Endothelial cell of umbilical vein (primary cell): ENCODE measurements around the gene ACTG2. TPM values are rescaled to one million over a fixed set of nuclear protein-coding genes. Genes with fewer than 3 reads are reported as not detected.

Source experiments
- BruUV-seq: library from RNA; stranded (reverse); fragments of 400-500 nt; replicated peaks from 2 replicates; lab custom pipeline; 2021; lab: Mats Ljungman, UMichigan
- CTCF ChIA-PET: fragments of 300-600, 350-600 bp; sonication (Branson Sonifier 250); formaldehyde crosslinking; loops from one replicate; lab custom pipeline; 2021; ENCODE audit warnings: antibody characterized with exemption, inconsistent platforms; lab: Charles Lee
- POLR2A ChIA-PET: fragments of 300-600, 350-600 bp; sonication (Branson Sonifier 250); formaldehyde crosslinking; loops from one replicate; lab custom pipeline; 2021; ENCODE audit warnings: antibody characterized with exemption, inconsistent platforms; lab: Charles Lee
- DNase-seq: peaks from one replicate; pipeline ENCODE4 v3.0.0-alpha.2; 2011; ENCODE audit warnings: low read depth, low spot score
- FAIRE-seq: peaks from 2 replicates; lab custom pipeline; 2011; peaks lifted over from hg19 to GRCh38; lab: Jason Lieb, UNC
- H2AFZ ChIP-seq: 2 replicates; pipeline ENCODE4 v1.6.0; 2012; ENCODE audit warnings: low read depth, low read length, control low read depth, inconsistent platforms
- H3K27ac ChIP-seq: 2 replicates; pipeline ENCODE4 v1.5.1; 2011; ENCODE audit warnings: low read depth, mild to moderate bottlenecking, control low read depth, low read length, moderate library complexity; ENCODE audit not compliant: insufficient read depth
- H3K27me3 ChIP-seq, 2 experiments: 2 replicates each; pipeline versions ENCODE4 v1.6.0 to v1.6.1; 2011; ENCODE audit warnings: low read length in 2 of 2, mixed read lengths in 1 of 2; ENCODE audit not compliant: control insufficient read depth in 2 of 2, insufficient read depth in 2 of 2
- H3K36me3 ChIP-seq, 2 experiments: 2 replicates in 1 of 2; 3 replicates in 1 of 2; pipeline ENCODE4 v1.5.1; 2011; ENCODE audit warnings: low read length in 2 of 2, mild to moderate bottlenecking in 1 of 2, moderate library complexity in 1 of 2; ENCODE audit not compliant: control insufficient read depth in 2 of 2, insufficient read depth in 2 of 2; ENCODE audit errors: extremely low read depth in 1 of 2
- H3K4me1 ChIP-seq: 3 replicates; pipeline ENCODE4 v1.5.1; 2011; ENCODE audit warnings: mild to moderate bottlenecking, low read length; ENCODE audit not compliant: control insufficient read depth, insufficient read depth; ENCODE audit errors: extremely low read depth
- H3K4me2 ChIP-seq: 2 replicates; pipeline ENCODE4 v1.6.1; 2011; ENCODE audit warnings: low read length, control low read depth, mixed read lengths; ENCODE audit not compliant: insufficient read depth
- H3K4me3 ChIP-seq, 3 experiments: fragments of 200-600 bp in 1 of 3; sonication (generic), shearing (Covaris generic) in 1 of 3; replicated peaks in 1 of 3; 2 replicates each; pipeline ENCODE4 v1.5.1; 2011 to 2016; ENCODE audit warnings: control low read depth in 3 of 3, low read length in 3 of 3, mild to moderate bottlenecking in 2 of 3, inconsistent platforms in 1 of 3, low read depth in 1 of 3, moderate library complexity in 1 of 3; ENCODE audit not compliant: insufficient read depth in 1 of 3
- H3K79me2 ChIP-seq: 2 replicates; pipeline ENCODE4 v1.6.0; 2012; ENCODE audit warnings: low read length, inconsistent platforms; ENCODE audit not compliant: control insufficient read depth, insufficient read depth
- H3K9ac ChIP-seq: replicated peaks from 2 replicates; pipeline ENCODE3; 2011; ENCODE audit warnings: low read length, control low read depth; ENCODE audit not compliant: insufficient read depth; ENCODE audit errors: extremely low read depth
- H3K9me1 ChIP-seq: replicated peaks from 3 replicates; pipeline ENCODE4 v1.6.0; 2011; ENCODE audit warnings: mild to moderate bottlenecking, low read length; ENCODE audit not compliant: control insufficient read depth, insufficient read depth; ENCODE audit errors: extremely low read depth
- H3K9me3 ChIP-seq: replicated peaks from 2 replicates; pipeline ENCODE4 v1.5.1; 2012; ENCODE audit warnings: low read length, inconsistent platforms; ENCODE audit not compliant: control insufficient read depth, insufficient read depth
- H4K20me1 ChIP-seq: replicated peaks from 2 replicates; pipeline ENCODE3; 2011; ENCODE audit warnings: mild to moderate bottlenecking, low read length; ENCODE audit not compliant: control insufficient read depth, insufficient read depth; ENCODE audit errors: extremely low read depth
- CTCF ChIP-seq, 2 donors: IDR thresholded peaks; 1 replicate in 1 of 2; 2 replicates in 1 of 2; pipeline ENCODE4 v1.5.1; 2011; ENCODE audit warnings: low read length in 2 of 2, mild to moderate bottlenecking in 2 of 2, moderate library complexity in 2 of 2, control low read depth in 1 of 2, inconsistent platforms in 1 of 2, low read depth in 1 of 2; ENCODE audit not compliant: insufficient read depth in 1 of 2; ENCODE audit errors: extremely low read depth in 1 of 2
- EZH2 ChIP-seq: IDR thresholded peaks from 2 replicates; pipeline ENCODE4 v1.6.1; 2012; ENCODE audit warnings: borderline replicate concordance, low read depth, mild to moderate bottlenecking, moderate library complexity, low read length, inconsistent platforms; ENCODE audit not compliant: severe bottlenecking
- FOS ChIP-seq: IDR thresholded peaks from 2 replicates; pipeline ENCODE4 v1.6.1; 2011; ENCODE audit warnings: mild to moderate bottlenecking, low read length, moderate library complexity, borderline replicate concordance; ENCODE audit not compliant: insufficient read depth
- GATA2 ChIP-seq: IDR thresholded peaks from 2 replicates; pipeline ENCODE4 v1.7.0; 2011; ENCODE audit warnings: low read depth, mild to moderate bottlenecking, moderate library complexity, mixed read lengths, low read length; ENCODE audit not compliant: insufficient read length, insufficient read depth
- JUN ChIP-seq: IDR thresholded peaks from 2 replicates; pipeline ENCODE4 v1.6.1; 2011; ENCODE audit warnings: borderline replicate concordance, low read depth; ENCODE audit not compliant: insufficient read length, insufficient read depth
- MYC ChIP-seq: IDR thresholded peaks from one replicate; pipeline ENCODE4 v1.6.1; 2011; ENCODE audit warnings: mild to moderate bottlenecking, low read depth, low read length
- POLR2A ChIP-seq: IDR thresholded peaks from 2 replicates; pipeline ENCODE4 v1.6.1; 2012; ENCODE audit warnings: low read depth, mild to moderate bottlenecking, control low read depth, low read length
- POLR2AphosphoS5 ChIP-seq: IDR thresholded peaks from 2 replicates; pipeline ENCODE4 v1.6.1; 2012; ENCODE audit warnings: low read depth, mild to moderate bottlenecking, control low read depth, low read length, moderate library complexity; ENCODE audit not compliant: insufficient read depth
- dilution Hi-C: fragments of 300-500 bp; cut with MboI; formaldehyde crosslinking; loops from one replicate; pipeline ENCODE4 v1.15.0; 2019; ENCODE audit warnings: low sequenced_read_pairs; ENCODE audit not compliant: extremely low pct_ligation_motif_present
- intact Hi-C: fragments of 100-400 bp; cut with micrococcal nuclease; formaldehyde crosslinking; loops from one replicate; pipeline ENCODE4 v1.10.0; 2022
- polyA plus RNA-seq, 4 experiments: library from polyadenylated mRNA; depleted of rRNA in 3 of 4; stranded (reverse) in 3 of 4; unstranded in 1 of 4; fragments of >200 nt; gene quantifications; 2 replicates each; pipeline versions ENCODE4 v1.2.1 to v1.2.3, GENCODE V29; 2011 to 2012; ENCODE audit warnings: missing spikeins in 1 of 4
- total RNA-seq: library from RNA; stranded (reverse); gene quantifications from 2 replicates; pipeline ENCODE4 v1.2.3, GENCODE V29; 2021
- TF ChIP-seq, protein P1 (sequence below): IDR thresholded peaks from 2 replicates; pipeline ENCODE4 v1.6.1; 2011; ENCODE audit not compliant: insufficient read depth, insufficient read length

Gene ACTG2
- total and polyA plus RNA-seq, 2 donors (not counting 3 experiments of a cell fraction or from before 2014, with no cell fraction given), result not detected

- intact Hi-C loops, result no loop called here
- Histone ChIP-seq H2AFZ (no peak overlapping the region), H3K9ac (no peak overlapping the region), H3K9me1 (no peaks in the 10 kb centered on the region), H3K27me3 (no peaks in the 10 kb centered on the region), H3K4me2 (no peak overlapping the region), H3K4me1 (no peaks in the 10 kb centered on the region), H4K20me1 (peaks cover 3% of the 10 kb centered on the region), H3K27ac (no peak overlapping the region), H3K9me3 (no peaks in the 10 kb centered on the region), H3K4me3 (no peak overlapping the region), H3K36me3 (peaks cover 7 to 17% of the 10 kb centered on the region in 2 experiments), H3K79me2 (peaks cover 22% of the 10 kb centered on the region)
- no TSS peak for BruUV-seq
- ChIA-PET POLR2A (no interaction called here), CTCF (interaction anchor here (1.1 kb wide), 1 partner anchor 390 kb away, joined by 3 read pairs; no protein-coding TSS in a partner anchor)
- dilution Hi-C loops, result no loop called here
- no peak for DNase-seq
- TF ChIP-seq JUN (no peak), EZH2 (no peak), GATA2 (no peak), POLR2AphosphoS5 (no peak), POLR2A (no peak), FOS (no peak), CTCF (IDR thresholded peaks at IDR 0.05; ENCODE audit: extremely low read depth in 1 of 2, insufficient read depth in 1 of 2, low read depth in 1 of 2, low read length in 2 of 2) (no peak), MYC (no peak)
- TF ChIP-seq, protein P1, sequence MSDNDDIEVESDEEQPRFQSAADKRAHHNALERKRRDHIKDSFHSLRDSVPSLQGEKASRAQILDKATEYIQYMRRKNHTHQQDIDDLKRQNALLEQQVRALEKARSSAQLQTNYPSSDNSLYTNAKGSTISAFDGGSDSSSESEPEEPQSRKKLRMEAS, result no peak
- no peak for FAIRE-seq
Measured at GRCh38 chr2:73944714-73945113, 51.9 kb downstream of the ACTG2 start.
